ENCODE data around the gene COL6A6.

GRCh38 chr3:130514681-130515080 is 2.3 kb upstream of the COL6A6 start:
- TF ChIP-seq, protein P1, sequence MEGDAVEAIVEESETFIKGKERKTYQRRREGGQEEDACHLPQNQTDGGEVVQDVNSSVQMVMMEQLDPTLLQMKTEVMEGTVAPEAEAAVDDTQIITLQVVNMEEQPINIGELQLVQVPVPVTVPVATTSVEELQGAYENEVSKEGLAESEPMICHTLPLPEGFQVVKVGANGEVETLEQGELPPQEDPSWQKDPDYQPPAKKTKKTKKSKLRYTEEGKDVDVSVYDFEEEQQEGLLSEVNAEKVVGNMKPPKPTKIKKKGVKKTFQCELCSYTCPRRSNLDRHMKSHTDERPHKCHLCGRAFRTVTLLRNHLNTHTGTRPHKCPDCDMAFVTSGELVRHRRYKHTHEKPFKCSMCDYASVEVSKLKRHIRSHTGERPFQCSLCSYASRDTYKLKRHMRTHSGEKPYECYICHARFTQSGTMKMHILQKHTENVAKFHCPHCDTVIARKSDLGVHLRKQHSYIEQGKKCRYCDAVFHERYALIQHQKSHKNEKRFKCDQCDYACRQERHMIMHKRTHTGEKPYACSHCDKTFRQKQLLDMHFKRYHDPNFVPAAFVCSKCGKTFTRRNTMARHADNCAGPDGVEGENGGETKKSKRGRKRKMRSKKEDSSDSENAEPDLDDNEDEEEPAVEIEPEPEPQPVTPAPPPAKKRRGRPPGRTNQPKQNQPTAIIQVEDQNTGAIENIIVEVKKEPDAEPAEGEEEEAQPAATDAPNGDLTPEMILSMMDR (IDR thresholded peaks at IDR 0.05): no peak
- TF ChIP-seq POLR2A (IDR thresholded peaks at IDR 0.05): no peak
